ENCODE measurements around the gene IFNL4. TPM values are rescaled to one million over a fixed set of nuclear protein-coding genes. Genes with fewer than 3 reads are reported as not detected.

Gene IFNL4
- total and polyA plus RNA-seq, 2 of the 13 experiments (the other 11 are each of a cell fraction or from before 2014, with no cell fraction given): not detected

DNA sequence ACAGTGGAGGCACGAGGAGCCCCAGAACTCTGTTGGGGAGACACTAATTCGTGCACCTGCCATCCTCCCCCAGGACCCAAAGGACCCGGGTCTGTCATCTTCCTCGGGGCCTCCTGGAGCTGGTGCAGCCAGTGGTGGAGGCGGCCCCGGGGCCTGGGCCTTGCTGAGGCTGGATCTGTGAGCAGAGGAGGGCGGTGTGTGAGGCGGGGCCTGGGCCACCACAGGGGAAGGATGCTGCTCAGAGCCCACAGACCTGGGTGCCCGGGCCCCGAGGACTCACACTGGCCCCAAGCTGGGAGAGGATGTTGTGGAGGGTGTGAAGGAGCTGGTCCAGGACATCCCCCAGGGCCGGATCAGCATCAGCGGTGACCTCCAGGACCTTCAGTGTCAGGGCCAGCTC is 12.1 kb downstream of the IFNL4 start:
- Histone ChIP-seq H2AFZ (ENCODE audit: low read length) (no peak overlapping the region), H3K27me3 (ENCODE audit: control insufficient read depth in 1 of 2, insufficient read depth in 2 of 2, low read length in 2 of 2) (peaks cover 0 to under 1% of the 10 kb centered on the region in 2 experiments; a peak in 1 of 5 replicates), H3K4me1 (ENCODE audit: insufficient read depth, low read length) (peaks cover 13% of the 10 kb centered on the region), H3K4me2 (ENCODE audit: low read depth, low read length) (no peak overlapping the region), H3K9me3 (ENCODE audit: low read length) (no peaks in the 10 kb centered on the region), H3K9ac (ENCODE audit: insufficient read depth, low read depth, low read length) (no peak overlapping the region), H3K36me3 (replicated peaks in 1 of 2; ENCODE audit: control insufficient read depth in 1 of 2, insufficient read depth in 2 of 2, low read length in 2 of 2) (no peaks in the 10 kb centered on the region), H3K4me3 (replicated peaks in 1 of 3; ENCODE audit: insufficient read depth in 1 of 3, low read depth in 2 of 3, low read length in 3 of 3) (no peak overlapping the region), H4K20me1 (ENCODE audit: insufficient read depth, low read length) (no peaks in the 10 kb centered on the region), H3K27ac (ENCODE audit: extremely low read length, insufficient read depth, low read length) (no peak overlapping the region), H3K79me2 (ENCODE audit: insufficient read depth, low read length) (no peaks in the 10 kb centered on the region)
- FAIRE-seq (no peak), DNase-seq (ENCODE audit: low spot score) (no peak), ATAC-seq (peak; percentile 33)
- ChIA-PET POLR2A (no interaction called here), CTCF (ENCODE audit: low intra/inter-chr PET ratio, low total read pairs) (no interaction called here)
- intact Hi-C loops (cut with micrococcal nuclease; ENCODE audit: unreplicated experiment) (no loop called here), in situ Hi-C loops (cut with HindIII; ENCODE audit: extremely low pct_ligation_motif_present, low pct_unique_long_range_greater_than_20kb) (no loop called here)
- 14% methylated on average over 9 of the region's 12 CpGs for WGBS (ENCODE audit: low lambda C conversion rate)
- TF ChIP-seq, protein P1, sequence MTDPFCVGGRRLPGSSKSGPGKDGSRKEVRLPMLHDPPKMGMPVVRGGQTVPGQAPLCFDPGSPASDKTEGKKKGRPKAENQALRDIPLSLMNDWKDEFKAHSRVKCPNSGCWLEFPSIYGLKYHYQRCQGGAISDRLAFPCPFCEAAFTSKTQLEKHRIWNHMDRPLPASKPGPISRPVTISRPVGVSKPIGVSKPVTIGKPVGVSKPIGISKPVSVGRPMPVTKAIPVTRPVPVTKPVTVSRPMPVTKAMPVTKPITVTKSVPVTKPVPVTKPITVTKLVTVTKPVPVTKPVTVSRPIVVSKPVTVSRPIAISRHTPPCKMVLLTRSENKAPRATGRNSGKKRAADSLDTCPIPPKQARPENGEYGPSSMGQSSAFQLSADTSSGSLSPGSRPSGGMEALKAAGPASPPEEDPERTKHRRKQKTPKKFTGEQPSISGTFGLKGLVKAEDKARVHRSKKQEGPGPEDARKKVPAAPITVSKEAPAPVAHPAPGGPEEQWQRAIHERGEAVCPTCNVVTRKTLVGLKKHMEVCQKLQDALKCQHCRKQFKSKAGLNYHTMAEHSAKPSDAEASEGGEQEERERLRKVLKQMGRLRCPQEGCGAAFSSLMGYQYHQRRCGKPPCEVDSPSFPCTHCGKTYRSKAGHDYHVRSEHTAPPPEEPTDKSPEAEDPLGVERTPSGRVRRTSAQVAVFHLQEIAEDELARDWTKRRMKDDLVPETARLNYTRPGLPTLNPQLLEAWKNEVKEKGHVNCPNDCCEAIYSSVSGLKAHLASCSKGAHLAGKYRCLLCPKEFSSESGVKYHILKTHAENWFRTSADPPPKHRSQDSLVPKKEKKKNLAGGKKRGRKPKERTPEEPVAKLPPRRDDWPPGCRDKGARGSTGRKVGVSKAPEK (CRISPR knock-in tag; IDR thresholded peaks at IDR 0.05; ENCODE audit: borderline replicate concordance): no peak
- TF ChIP-seq ZFP41 (CRISPR knock-in tag; IDR thresholded peaks at IDR 0.05; ENCODE audit: borderline replicate concordance) (no peak), ZNF781 (CRISPR knock-in tag; IDR thresholded peaks at IDR 0.05; ENCODE audit: borderline replicate concordance, not compliant biosample characterization) (no peak), ZFAT (CRISPR knock-in tag; conservative IDR thresholded peaks at IDR 0.05) (no peak), CREM (IDR thresholded peaks at IDR 0.05) (no peak), CREM (CRISPR knock-in tag; IDR thresholded peaks at IDR 0.05) (no peak), ZSCAN31 (CRISPR knock-in tag; IDR thresholded peaks at IDR 0.05; ENCODE audit: low read depth) (no peak), SRSF4 (IDR thresholded peaks at IDR 0.05; ENCODE audit: low read depth, low read length, poor library complexity, severe bottlenecking) (no peak), BRCA1 (CRISPR knock-in tag; IDR thresholded peaks at IDR 0.05) (no peak)
- TF ChIP-seq, protein P2, sequence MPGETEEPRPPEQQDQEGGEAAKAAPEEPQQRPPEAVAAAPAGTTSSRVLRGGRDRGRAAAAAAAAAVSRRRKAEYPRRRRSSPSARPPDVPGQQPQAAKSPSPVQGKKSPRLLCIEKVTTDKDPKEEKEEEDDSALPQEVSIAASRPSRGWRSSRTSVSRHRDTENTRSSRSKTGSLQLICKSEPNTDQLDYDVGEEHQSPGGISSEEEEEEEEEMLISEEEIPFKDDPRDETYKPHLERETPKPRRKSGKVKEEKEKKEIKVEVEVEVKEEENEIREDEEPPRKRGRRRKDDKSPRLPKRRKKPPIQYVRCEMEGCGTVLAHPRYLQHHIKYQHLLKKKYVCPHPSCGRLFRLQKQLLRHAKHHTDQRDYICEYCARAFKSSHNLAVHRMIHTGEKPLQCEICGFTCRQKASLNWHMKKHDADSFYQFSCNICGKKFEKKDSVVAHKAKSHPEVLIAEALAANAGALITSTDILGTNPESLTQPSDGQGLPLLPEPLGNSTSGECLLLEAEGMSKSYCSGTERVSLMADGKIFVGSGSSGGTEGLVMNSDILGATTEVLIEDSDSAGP (CRISPR knock-in tag; IDR thresholded peaks at IDR 0.05; ENCODE audit: borderline replicate concordance): no peak
- BruUV-seq (replicated peaks): no TSS peak

All from HepG2 (cell line).